A549 (cell line): ENCODE results near the gene GRK6.

Source experiments
- CEBPB ChIP-seq, 2 experiments: fragments of >200 bp in 1 of 2; sonication (Bioruptor Twin) in 1 of 2; formaldehyde crosslinking in 1 of 2; IDR thresholded peaks; 2 replicates each; pipeline ENCODE4 v1.6.1; 2012 to 2016
- CHD2 ChIP-seq: fragments of 150-350 bp; IDR thresholded peaks from 2 replicates; pipeline ENCODE4 v1.6.1; 2014; ENCODE audit warnings: low read length; ENCODE audit not compliant: partially characterized antibody
- CTCF ChIP-seq: fragments of >200 bp; sonication (Bioruptor Twin); formaldehyde crosslinking; IDR thresholded peaks from 3 replicates; pipeline ENCODE4 v1.5.1; 2016
- EHMT2 ChIP-seq: fragments of 200-600 bp; sonication (generic); IDR thresholded peaks from 2 replicates; pipeline ENCODE4 v1.6.1; 2016; ENCODE audit warnings: antibody characterized with exemption, low read depth, mild to moderate bottlenecking, moderate library complexity
- EP300 ChIP-seq, 2 experiments: fragments of >200 bp; sonication (Bioruptor Twin); formaldehyde crosslinking; IDR thresholded peaks; 2 replicates in 1 of 2; 3 replicates in 1 of 2; pipeline ENCODE4 v1.6.1; 2016 to 2017
- HDAC2 ChIP-seq: fragments of 200-600 bp; sonication (generic); IDR thresholded peaks from 2 replicates; pipeline ENCODE4 v1.6.1; 2016
- MAX ChIP-seq: IDR thresholded peaks from 2 replicates; pipeline ENCODE4 v1.6.1; 2012
- MAZ ChIP-seq: fragments of 150-350 bp; IDR thresholded peaks from 2 replicates; pipeline ENCODE4 v1.6.1; 2014; ENCODE audit warnings: antibody characterized with exemption, low read depth, low read length, borderline replicate concordance
- NFE2L2 ChIP-seq: fragments of 150-350 bp; conservative IDR thresholded peaks from 2 replicates; pipeline ENCODE4 v1.6.1; 2014; ENCODE audit warnings: low read length
- NR3C1 ChIP-seq: fragments of >200 bp; sonication (Bioruptor Twin); formaldehyde crosslinking; IDR thresholded peaks from 3 replicates; pipeline ENCODE4 v1.6.1; 2017
- POLR2A ChIP-seq: IDR thresholded peaks from 2 replicates; pipeline ENCODE4 v1.6.1; 2012; ENCODE audit warnings: mild to moderate bottlenecking, low read length
- RAD21 ChIP-seq, 2 experiments: fragments of >200 bp in 1 of 2; sonication (Bioruptor Twin) in 1 of 2; formaldehyde crosslinking in 1 of 2; IDR thresholded peaks in 1 of 2; conservative IDR thresholded peaks in 1 of 2; 2 replicates in 1 of 2; 3 replicates in 1 of 2; pipeline ENCODE4 v1.6.1; 2012 to 2018; ENCODE audit warnings: inconsistent platforms in 1 of 2

- TF ChIP-seq HDAC2 (no peak), NR3C1 (no peak), NFE2L2 (no peak), CTCF (no peak), EP300 (IDR thresholded peaks at IDR 0.05) (no peak), MAZ (no peak), EHMT2 (no peak), POLR2A (no peak), CHD2 (no peak), MAX (no peak), CEBPB (IDR thresholded peaks at IDR 0.05) (no peak), RAD21 (conservative IDR thresholded peaks at IDR 0.05 in 1 of 2, IDR thresholded peaks at IDR 0.05 in 1 of 2) (no peak)
These were observed 15.9 kb upstream of the GRK6 start for GRCh38 chr5:177410575-177410974.
